ENCODE measurements around the gene VRK1.

VRK1 gene

DNA sequence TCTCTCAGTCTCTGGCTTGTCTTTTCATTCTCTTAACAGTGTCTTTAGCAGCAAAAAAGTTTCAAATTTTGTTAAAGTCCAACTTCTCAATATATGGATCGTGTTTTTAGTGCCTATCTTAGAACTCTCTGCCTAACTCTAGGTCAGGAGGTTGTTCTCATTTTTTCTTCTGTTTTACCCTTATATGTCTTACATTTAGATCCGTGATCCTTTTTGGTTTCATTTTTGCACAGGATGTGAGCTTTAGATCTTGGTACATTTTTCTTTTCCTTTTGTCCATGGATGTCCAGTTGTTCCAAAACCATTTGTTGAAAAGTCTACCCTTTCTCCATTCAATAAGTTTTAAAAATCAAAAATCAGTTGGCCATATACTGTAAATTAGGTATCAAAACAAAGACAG, 6.8 kb downstream of the VRK1 start (continued):
- TF ChIP-seq, protein P1, sequence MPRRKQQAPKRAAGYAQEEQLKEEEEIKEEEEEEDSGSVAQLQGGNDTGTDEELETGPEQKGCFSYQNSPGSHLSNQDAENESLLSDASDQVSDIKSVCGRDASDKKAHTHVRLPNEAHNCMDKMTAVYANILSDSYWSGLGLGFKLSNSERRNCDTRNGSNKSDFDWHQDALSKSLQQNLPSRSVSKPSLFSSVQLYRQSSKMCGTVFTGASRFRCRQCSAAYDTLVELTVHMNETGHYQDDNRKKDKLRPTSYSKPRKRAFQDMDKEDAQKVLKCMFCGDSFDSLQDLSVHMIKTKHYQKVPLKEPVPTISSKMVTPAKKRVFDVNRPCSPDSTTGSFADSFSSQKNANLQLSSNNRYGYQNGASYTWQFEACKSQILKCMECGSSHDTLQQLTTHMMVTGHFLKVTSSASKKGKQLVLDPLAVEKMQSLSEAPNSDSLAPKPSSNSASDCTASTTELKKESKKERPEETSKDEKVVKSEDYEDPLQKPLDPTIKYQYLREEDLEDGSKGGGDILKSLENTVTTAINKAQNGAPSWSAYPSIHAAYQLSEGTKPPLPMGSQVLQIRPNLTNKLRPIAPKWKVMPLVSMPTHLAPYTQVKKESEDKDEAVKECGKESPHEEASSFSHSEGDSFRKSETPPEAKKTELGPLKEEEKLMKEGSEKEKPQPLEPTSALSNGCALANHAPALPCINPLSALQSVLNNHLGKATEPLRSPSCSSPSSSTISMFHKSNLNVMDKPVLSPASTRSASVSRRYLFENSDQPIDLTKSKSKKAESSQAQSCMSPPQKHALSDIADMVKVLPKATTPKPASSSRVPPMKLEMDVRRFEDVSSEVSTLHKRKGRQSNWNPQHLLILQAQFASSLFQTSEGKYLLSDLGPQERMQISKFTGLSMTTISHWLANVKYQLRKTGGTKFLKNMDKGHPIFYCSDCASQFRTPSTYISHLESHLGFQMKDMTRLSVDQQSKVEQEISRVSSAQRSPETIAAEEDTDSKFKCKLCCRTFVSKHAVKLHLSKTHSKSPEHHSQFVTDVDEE (CRISPR knock-in tag; IDR thresholded peaks at IDR 0.05): no peak
- TF ChIP-seq ARNTL (CRISPR knock-in tag; IDR thresholded peaks at IDR 0.05; ENCODE audit: borderline replicate concordance, low read depth) (no peak), PPARA (CRISPR knock-in tag; IDR thresholded peaks at IDR 0.05; ENCODE audit: borderline replicate concordance) (no peak), GLIS3 (CRISPR knock-in tag; IDR thresholded peaks at IDR 0.05) (no peak), ZC3H10 (CRISPR knock-in tag; IDR thresholded peaks at IDR 0.05) (no peak), RARB (CRISPR knock-in tag; IDR thresholded peaks at IDR 0.05) (no peak), ZNF8 (CRISPR knock-in tag; IDR thresholded peaks at IDR 0.05) (no peak)
- TF ChIP-seq, protein P2, sequence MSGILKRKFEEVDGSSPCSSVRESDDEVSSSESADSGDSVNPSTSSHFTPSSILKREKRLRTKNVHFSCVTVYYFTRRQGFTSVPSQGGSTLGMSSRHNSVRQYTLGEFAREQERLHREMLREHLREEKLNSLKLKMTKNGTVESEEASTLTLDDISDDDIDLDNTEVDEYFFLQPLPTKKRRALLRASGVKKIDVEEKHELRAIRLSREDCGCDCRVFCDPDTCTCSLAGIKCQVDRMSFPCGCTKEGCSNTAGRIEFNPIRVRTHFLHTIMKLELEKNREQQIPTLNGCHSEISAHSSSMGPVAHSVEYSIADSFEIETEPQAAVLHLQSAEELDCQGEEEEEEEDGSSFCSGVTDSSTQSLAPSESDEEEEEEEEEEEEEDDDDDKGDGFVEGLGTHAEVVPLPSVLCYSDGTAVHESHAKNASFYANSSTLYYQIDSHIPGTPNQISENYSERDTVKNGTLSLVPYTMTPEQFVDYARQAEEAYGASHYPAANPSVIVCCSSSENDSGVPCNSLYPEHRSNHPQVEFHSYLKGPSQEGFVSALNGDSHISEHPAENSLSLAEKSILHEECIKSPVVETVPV (CRISPR knock-in tag; IDR thresholded peaks at IDR 0.05): no peak

DNA sequence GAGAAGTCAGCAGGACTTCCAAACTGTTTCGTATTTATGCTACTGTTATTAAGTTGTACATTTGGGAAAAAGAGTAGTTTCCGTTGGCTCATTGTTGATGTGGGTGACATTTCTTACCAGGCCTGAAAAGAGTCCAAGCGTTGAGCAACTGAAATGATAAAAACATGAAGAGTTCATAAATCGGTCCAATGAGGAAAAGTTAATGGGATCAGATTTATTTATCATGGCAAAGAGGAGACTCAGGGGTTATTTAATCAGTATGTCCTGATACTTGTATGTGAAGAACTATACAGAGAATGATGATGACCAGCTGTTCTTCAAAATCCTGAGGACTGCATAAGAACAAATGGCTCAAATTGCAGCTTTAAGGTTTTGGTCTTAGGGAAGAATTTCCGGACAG, 7.7 kb downstream of the VRK1 start:
- no peak for TF ChIP-seq ZNF8 (CRISPR knock-in tag; IDR thresholded peaks at IDR 0.05)
- TF ChIP-seq ZC3H10 (CRISPR knock-in tag; IDR thresholded peaks at IDR 0.05): no peak
- TF ChIP-seq SNAI2 (CRISPR knock-in tag; IDR thresholded peaks at IDR 0.05): no peak
- TF ChIP-seq GLIS3 (CRISPR knock-in tag; IDR thresholded peaks at IDR 0.05): no peak
- no peak for TF ChIP-seq ZNF70 (CRISPR knock-in tag; IDR thresholded peaks at IDR 0.05)
- no peak for TF ChIP-seq ZNF565 (CRISPR knock-in tag; conservative IDR thresholded peaks at IDR 0.05; ENCODE audit: low read depth)
- no peak for TF ChIP-seq ARNTL (CRISPR knock-in tag; IDR thresholded peaks at IDR 0.05; ENCODE audit: borderline replicate concordance, low read depth)
- TF ChIP-seq BACH2 (CRISPR knock-in tag; IDR thresholded peaks at IDR 0.05; ENCODE audit: borderline replicate concordance): no peak
- TF ChIP-seq ESRRG (CRISPR knock-in tag; IDR thresholded peaks at IDR 0.05): no peak
- no peak for TF ChIP-seq ISL1 (CRISPR knock-in tag; IDR thresholded peaks at IDR 0.05)
- TF ChIP-seq, protein P3, sequence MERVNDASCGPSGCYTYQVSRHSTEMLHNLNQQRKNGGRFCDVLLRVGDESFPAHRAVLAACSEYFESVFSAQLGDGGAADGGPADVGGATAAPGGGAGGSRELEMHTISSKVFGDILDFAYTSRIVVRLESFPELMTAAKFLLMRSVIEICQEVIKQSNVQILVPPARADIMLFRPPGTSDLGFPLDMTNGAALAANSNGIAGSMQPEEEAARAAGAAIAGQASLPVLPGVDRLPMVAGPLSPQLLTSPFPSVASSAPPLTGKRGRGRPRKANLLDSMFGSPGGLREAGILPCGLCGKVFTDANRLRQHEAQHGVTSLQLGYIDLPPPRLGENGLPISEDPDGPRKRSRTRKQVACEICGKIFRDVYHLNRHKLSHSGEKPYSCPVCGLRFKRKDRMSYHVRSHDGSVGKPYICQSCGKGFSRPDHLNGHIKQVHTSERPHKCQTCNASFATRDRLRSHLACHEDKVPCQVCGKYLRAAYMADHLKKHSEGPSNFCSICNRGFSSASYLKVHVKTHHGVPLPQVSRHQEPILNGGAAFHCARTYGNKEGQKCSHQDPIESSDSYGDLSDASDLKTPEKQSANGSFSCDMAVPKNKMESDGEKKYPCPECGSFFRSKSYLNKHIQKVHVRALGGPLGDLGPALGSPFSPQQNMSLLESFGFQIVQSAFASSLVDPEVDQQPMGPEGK (CRISPR knock-in tag; IDR thresholded peaks at IDR 0.05; ENCODE audit: borderline replicate concordance): no peak
- TF ChIP-seq OSR1 (CRISPR knock-in tag; IDR thresholded peaks at IDR 0.05): no peak
- TF ChIP-seq, protein P2 (CRISPR knock-in tag; IDR thresholded peaks at IDR 0.05): no peak
- TF ChIP-seq PPARA (CRISPR knock-in tag; IDR thresholded peaks at IDR 0.05; ENCODE audit: borderline replicate concordance): no peak

DNA sequence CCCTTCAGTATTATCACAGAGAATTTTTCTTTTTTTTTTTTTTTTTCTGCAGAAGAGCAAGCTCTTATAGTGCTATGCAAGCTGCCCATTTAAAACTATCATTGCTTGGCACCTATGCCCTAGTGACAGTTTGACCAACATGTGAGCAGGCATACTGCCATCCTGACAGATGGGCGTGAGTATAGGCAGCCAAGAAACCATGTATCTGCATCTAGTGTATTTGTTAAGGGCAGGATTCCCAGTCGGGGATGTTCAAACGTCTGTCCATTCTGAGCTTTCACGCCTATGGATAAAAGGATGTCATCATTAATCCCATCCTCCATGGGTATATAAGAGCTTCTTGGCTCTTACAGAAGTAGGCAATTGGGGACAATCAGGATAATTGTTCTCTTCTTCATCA, 8.8 kb downstream of the VRK1 start:
- TF ChIP-seq ZNF70 (CRISPR knock-in tag; IDR thresholded peaks at IDR 0.05) (no peak), ISL1 (CRISPR knock-in tag; IDR thresholded peaks at IDR 0.05) (no peak), BACH2 (CRISPR knock-in tag; IDR thresholded peaks at IDR 0.05; ENCODE audit: borderline replicate concordance) (no peak), ZFP30 (CRISPR knock-in tag; IDR thresholded peaks at IDR 0.05) (no peak)
- TF ChIP-seq, protein P3 (CRISPR knock-in tag; IDR thresholded peaks at IDR 0.05; ENCODE audit: borderline replicate concordance): no peak
- TF ChIP-seq, protein P4, sequence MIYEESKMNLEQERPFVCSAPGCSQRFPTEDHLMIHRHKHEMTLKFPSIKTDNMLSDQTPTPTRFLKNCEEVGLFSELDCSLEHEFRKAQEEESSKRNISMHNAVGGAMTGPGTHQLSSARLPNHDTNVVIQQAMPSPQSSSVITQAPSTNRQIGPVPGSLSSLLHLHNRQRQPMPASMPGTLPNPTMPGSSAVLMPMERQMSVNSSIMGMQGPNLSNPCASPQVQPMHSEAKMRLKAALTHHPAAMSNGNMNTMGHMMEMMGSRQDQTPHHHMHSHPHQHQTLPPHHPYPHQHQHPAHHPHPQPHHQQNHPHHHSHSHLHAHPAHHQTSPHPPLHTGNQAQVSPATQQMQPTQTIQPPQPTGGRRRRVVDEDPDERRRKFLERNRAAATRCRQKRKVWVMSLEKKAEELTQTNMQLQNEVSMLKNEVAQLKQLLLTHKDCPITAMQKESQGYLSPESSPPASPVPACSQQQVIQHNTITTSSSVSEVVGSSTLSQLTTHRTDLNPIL (CRISPR knock-in tag; IDR thresholded peaks at IDR 0.05; ENCODE audit: low read depth): no peak
- ATAC-seq: no peak

More for the DNA sequence above, 7.7 kb downstream of the VRK1 start:
- no peak; the same call in 2 of the 3 replicates for ATAC-seq

All from SK-N-SH treated with all-trans-retinoic acid at 6 μM for 48 hours (cell line).